Activated gamma-delta T cell treated with Interleukin-2 at 50 U/mL for 16 hours (primary cell): ENCODE data around the gene COPE.

ENCODE experiments used
- DNase-seq: peaks from one replicate; pipeline ENCODE4 v3.0.0-alpha.2; 2020

COPE gene

DNA sequence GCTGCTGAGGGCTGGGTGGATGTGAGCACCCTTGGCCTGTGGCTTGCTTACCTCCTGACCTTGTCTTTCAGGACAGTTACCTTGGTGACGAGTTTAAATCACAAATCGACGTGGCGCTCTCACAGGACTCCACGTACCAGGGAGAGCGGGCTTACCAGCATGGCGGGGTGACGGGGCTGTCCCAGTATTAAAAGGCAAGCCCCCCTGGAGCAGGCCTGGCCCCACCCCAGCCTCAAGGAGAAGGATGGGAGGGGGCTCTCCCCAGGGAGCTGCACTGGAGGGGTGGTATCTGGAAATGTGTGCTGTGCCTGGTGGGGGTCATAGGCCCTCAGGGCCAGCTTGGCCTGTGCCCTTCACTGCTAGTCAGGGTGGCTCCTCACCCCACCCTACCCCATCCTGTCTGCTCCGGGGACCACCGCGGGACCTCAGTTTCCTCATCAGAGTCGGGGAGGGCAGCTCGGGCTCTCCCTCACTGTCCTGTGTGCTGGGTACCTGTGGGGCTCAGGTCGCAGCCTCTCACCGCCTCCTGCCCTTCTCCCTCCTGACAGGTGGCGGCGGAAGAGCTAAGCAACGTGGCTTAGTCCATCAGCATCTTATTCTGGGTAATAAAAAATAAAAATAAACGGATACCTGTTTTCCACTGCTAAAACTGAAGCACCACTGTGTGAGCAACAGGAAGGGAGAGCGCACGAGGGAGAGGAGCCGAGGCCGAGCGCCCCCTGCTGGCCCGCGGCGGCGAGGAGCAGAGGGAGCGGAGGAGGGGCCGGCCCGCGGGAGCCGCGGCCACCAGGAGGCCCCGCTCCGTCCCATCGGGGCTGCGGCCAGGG is 53.0 kb downstream of the COPE start:
- peak; percentile 46 for DNase-seq

DNA sequence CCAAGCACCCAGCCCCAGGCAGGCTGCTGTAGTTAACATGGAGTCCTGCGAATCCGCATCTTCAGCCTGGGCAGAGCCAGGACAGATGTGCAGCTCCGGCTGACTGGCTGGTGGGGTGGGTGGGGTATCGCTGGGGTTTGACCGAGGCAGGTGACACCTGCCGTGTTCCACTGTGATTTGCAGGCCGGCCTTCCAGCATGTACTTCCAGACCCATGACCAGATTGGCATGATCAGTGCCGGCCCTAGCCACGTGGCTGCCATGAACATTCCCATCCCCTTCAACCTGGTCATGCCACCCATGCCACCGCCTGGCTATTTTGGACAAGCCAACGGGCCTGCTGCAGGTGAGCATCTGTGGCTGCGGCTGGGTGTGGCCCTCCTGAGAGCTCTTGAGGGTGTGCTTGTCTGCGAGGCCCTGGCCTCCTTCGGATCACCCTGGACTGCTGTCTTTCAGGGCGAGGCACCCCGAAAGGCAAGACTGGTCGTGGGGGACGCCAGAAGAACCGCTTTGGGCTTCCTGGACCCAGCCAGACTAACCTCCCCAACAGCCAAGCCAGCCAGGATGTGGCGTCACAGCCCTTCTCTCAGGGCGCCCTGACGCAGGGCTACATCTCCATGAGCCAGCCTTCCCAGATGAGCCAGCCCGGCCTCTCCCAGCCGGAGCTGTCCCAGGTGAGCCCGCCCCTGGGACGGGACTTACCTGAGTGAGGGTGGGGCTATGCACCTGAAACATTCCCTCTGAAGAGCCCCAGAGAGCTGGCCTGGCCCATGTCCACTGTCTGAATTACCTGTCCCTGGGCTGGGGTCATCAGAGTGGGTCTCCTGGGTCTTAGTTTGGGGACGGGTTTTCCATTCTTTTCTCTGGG is 53.8 kb downstream of the COPE start:
- DNase-seq, result no peak

DNA sequence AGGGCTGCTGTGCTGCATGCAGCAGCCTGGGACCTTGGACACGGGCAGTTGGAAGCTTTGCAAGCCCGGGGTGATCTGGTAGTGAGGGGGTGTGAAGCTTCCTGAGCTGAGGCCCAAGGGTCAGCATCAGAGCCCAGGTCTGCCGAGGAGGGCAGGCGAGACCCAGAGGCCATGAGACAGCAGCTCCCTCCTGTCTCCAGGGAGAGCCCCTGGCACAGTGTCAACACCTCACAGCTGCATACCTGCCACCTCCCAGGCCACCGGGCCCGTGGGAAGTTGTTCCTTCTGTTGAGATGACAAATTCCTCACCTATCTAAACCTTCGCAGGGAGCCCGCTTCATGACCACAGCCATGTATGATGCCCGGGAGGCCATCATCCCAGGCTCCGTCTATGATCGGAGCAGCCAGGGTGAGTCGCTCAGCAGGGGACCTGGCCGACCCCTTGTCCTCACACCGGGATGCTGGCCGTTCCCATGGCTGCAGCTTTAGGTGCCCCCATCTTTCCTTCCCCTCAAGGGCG is 55.3 kb downstream of the COPE start:
- no peak for DNase-seq

DNA sequence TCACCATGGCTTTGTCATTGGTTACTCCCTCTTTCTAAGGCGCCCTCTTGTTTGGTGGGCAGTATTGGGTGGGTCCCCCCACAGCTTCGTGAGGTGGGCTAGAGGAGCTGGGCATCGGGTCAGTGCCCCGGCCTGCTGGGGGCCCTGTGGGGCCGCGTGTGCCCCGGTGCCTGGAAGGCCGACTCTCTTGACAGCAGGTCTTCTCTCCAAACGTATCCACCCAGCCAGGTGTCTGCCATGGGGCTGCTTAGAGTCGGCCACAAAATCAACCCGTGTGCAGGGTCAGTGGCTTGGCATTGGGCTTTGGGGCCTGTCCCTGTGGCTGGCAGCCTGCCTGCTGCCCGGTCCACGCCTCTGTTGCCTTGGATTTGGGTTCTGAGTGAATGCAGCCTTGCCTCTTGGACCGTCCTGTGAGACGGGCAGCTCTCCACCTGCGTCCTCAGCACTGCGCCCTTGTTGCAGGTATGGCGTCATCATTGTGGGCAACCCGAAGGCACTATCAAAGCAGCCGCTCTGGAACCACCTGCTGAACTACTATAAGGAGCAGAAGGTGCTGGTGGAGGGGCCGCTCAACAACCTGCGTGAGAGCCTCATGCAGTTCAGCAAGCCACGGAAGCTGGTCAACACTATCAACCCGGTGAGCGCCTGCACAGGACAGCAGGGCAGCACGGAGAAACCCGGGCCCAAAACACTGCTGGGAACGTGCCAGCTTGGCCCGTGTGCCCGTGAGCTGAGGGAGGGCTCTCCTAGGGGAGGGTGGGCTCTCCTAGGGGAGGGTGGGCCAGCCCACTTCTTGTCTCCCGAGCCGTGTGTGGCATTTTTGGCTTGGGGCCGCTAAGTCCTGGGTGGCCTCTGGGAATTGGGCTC is 56.0 kb downstream of the COPE start:
- DNase-seq, result no peak

DNA sequence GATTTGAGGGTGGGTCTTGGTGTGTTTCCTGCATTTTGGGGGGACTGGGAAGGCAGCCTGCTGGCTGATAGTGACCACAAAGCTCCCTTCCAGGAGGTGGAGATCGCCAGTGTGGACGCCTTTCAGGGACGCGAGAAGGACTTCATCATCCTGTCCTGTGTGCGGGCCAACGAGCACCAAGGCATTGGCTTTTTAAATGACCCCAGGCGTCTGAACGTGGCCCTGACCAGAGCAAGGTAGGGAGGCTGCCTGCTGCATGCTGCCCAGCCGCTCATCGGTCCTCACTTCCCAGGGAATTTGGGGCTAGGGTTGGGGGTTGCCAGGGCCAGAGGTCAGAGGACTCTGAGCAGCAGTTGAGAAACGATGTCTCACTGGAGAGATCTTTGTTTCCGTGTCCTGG is 57.3 kb downstream of the COPE start:
- DNase-seq, result no peak

DNA sequence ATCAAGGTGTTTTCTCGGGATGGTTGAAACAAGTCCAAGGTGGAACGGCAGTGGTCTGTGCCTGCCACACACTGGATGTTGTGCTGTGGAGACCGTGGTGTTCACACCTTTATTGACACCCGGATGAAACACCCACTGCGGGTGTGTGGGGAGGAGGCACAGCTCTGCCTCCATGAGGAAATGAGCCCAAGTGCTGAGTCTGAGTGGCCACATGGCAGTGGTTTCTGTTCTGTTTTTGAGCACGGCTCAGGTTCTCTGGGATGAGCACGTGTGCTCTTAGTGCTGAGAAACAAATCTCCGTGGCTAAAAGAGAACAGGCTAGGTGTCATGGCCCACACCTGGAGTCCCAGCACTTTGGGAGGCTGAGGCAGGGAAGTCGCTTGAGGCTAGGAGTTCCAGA is 58.0 kb downstream of the COPE start:
- no peak for DNase-seq

DNA sequence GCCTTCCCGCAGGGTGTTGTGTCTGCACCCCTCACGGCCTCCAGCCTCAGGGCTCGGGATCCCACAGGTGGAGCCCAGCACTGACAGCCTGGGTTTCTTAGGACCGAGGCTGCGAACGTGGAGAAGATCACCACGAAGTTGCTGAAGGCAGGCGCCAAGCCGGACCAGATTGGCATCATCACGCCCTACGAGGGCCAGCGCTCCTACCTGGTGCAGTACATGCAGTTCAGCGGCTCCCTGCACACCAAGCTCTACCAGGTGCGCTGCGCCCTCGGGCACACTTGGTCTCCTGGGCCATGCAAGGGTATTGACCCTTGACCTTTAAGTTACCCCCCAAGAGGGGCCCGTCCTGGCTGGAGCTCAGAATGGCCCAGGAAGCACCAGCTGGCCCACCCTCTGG is 58.5 kb downstream of the COPE start:
- no peak for DNase-seq

DNA sequence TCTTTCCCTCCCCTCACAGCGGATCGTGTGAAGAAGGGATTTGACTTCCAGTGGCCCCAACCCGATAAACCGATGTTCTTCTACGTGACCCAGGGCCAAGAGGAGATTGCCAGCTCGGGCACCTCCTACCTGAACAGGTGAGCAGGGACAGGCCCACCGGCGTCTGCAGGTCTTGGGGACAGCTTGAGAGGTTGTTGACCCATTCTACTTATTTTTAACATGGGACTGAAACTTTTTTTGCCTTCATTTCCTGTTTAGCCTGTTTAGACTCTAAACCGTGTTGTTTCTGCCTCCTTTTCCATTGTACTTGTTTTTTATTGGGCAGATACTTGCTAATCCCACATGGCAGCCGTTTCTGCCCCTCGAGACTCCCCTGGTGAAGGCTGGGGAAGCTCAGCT is 58.9 kb downstream of the COPE start:
- DNase-seq, result no peak

DNA sequence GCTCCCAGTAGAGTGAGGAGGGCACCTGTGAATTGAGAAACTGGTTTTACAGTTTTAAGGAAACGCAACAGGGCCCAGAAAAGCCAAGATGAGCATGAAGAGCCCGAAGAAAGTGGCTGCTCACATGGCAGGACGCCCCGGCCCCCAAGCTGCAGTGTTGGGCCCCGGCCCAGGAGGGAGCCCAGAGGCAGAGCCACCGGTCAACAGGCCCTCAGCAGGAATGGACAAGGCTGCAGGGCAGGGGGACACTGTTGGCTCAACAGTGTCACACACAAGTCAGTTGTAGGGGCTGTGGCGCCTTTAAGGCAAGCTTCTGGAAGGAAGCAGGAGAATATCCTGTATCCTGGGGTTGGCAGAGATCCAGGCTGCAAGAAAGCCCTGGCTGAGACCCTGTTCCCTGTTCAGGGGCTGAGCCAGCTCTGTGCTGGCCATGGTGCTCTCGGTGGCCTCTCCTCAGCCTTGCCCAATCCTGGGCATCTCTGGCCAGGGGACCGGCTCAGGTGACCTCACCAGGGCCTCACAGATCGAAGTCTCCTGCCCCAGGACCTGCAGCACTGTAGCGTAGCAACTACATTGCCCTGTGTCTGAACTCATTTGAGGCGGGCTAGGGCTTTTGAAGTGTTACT is 59.4 kb downstream of the COPE start:
- no peak for DNase-seq

DNA sequence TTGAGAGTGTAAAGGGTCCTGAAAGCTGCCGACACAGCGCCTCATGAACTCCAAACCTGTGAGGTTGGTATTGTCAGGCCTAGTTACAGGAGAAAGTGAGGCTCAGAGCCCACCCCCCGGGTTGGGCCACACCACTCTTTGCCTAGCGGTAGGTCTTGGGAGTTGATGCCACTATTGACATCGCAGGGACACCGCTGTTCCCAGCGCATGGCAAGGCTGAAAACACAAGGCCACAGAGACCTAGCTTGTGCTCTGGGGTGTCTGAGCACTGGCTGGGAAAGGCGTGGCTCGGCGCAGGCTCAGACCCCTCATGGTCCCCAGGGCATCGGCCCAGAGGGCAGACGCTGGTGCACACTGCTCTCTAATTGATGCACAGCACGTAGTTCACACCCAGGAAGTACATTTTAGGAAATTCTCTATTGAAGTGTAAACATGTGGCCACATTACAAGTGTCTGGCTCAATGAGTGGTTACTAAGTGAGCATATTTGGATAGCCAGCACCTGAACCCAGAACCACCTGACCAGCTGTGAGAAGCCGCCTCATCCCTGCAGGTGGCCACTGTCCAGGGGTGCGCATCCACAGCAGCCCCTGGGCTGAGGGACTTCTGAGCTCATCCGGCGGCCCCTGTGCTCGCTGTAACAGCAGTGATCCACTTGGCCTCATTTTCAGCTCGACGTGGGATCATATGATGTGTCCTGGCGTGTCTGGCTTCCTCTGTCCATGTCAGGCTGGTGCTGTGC is 60.1 kb downstream of the COPE start:
- no peak for DNase-seq

DNA sequence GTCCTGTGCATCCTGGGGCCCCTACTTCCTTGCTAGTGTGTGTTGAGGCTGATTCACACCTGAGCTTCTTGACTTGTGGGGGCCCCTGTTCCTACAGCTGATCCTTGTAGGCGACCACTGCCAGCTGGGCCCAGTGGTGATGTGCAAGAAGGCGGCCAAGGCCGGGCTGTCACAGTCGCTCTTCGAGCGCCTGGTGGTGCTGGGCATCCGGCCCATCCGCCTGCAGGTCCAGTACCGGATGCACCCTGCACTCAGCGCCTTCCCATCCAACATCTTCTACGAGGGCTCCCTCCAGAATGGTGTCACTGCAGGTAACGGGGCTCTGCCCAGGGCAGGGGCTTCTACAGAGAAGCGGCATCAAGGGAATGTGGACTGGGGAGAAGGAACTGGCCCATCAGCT is 62.0 kb downstream of the COPE start:
- no peak for DNase-seq

DNA sequence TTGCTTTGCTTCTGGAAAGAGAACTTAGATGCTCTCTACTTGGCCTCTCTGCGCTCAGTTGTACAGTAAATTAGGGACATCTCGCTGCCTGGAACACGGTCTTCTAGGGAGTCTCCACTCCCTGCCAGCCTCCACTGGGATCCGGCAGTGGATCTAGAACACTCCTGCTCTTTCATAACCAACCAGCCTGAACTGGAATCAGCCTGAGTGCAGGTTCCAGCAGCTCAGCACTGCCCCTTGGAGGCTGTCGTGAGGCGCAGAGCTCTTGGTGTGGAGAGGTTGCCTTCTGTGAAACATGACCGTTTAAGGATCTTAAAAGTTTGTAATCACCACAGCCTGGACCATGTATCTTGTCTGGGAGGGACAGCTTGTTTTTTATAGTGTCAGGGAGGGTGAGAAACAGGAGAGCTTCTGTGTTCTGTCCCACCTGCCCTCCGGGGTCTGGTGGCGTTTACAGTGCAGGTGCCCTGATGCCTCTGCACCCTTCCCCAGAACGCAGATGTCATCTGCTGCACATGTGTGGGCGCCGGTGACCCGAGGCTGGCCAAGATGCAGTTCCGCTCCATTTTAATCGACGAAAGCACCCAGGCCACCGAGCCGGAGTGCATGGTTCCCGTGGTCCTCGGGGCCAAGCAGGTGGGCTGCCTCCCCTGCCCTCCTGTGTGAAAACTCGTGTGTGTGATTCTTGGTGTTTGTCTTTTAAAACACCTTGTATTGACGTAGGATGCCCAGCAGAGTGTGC is 62.6 kb downstream of the COPE start:
- DNase-seq, result no peak

DNA sequence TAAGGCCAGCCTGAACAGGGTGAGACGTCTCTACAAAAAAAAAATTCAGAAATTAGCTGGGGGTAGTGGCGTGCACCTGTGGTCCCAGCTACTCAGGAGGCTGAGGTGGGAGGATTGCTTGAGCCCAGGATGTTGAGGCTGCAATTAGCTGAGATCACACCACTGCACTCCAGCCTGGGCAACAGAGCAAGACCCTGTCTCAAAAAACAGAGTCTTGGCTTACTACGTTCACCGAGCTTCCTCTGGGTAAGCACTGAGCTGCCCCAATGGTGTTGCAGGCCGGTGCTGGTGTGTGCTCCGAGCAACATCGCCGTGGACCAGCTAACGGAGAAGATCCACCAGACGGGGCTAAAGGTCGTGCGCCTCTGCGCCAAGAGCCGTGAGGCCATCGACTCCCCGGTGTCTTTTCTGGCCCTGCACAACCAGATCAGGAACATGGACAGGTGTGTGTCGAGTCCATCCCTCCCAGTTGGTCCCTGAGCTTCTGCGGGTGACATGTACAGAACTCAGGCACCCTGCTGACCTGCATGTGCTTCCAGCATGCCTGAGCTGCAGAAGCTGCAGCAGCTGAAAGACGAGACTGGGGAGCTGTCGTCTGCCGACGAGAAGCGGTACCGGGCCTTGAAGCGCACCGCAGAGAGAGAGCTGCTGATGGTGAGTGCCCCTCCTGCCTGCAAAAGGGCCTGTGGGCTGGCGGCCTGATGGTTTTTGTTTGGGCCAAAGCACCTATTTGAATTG is 63.4 kb downstream of the COPE start:
- no peak for DNase-seq

DNA sequence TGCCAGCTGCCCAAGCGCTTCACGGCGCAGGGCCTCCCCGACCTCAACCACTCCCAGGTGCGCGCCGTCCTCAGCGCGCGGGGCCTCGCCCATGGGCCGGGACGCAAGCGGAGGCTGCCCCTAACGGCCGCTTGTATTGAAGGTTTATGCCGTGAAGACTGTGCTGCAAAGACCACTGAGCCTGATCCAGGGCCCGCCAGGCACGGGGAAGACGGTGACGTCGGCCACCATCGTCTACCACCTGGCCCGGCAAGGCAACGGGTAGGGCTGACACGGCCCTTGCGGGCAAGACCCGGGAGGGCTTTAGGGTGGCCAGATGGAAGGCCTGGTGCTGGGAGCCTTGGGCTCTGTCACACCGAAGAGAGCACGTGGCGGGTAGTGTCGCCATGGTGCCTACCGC is 64.2 kb downstream of the COPE start:
- no peak for DNase-seq

DNA sequence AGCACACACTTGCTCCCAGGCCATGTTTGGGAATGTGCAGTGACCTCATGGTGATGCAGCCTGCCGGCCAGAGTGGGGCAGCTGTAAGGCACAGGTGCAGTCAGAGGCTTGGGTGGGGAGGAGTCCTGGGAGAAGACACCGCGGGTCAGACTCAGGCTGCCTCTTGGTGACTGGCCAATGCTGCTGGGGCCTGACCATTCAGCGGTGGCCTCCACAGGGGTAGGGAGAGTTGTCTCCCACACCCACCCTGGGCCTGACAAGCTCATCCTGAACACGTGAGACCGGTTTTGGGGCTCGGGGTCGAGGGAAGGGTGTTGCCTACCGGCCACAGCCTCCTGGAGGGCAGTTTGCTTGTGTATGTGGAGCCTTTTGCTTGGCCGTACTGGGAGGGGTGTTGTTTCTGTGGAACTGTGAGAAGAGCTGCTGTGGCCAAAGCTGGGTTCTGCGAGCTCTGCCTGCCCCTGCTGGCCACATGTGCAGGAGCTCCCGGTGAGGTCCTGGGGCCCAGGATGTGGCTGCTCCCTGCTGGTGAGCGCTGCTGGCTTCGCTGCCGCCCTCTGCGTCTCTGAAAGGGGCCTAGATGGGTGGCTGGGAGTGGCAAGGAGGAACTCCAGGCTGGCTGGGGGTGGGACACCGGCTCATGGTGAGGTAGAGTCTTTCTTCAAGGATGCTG is 65.3 kb downstream of the COPE start:
- DNase-seq, result no peak

DNA sequence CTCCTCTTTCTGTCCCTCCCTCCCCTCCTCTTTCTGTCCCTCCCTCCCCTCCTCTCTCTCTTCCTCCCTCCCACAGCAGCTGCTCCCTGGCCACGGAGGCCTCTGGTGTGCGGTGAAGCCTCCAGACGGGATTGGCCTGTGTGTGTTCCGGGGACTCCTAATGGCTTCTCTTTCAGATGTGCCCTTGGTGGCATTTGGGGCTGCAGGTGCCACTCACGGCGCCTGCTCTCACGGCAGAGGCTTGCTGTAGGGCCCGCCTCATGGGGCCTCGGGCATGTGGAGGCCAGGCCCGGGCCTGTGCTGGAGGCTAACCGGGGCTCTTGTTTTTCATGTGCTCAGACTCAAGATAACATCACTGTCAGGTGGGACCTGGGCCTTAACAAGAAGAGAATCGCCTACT is 66.5 kb downstream of the COPE start:
- no peak for DNase-seq

DNA sequence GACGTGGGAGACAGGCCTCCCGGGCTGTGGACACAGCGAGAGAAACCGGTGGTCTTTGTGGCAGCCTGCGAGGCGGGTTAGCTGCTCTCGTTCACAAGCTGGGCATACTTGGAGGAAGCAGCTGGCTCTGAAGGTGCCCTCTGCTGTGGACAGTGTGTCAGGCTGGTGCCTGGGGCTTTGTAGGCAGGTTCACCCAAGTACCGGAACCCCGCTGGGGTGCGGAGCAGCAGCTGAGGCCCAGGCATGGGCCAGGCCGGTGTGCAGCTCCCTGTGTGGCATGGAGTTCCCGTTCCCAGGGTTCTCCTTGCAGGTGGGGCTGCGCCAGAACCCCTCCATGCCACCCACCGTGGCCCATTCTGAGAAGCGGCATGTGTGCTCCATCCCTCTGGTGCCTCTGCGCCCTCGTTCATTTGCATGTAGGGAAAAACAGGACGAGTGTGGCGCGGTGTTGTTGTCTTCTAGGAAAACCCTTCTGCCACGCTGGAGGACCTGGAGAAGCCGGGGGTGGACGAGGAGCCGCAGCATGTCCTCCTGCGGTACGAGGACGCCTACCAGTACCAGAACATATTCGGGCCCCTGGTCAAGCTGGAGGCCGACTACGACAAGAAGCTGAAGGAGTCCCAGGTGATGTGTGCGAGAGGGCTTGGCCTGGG is 67.4 kb downstream of the COPE start:
- DNase-seq, result no peak

DNA sequence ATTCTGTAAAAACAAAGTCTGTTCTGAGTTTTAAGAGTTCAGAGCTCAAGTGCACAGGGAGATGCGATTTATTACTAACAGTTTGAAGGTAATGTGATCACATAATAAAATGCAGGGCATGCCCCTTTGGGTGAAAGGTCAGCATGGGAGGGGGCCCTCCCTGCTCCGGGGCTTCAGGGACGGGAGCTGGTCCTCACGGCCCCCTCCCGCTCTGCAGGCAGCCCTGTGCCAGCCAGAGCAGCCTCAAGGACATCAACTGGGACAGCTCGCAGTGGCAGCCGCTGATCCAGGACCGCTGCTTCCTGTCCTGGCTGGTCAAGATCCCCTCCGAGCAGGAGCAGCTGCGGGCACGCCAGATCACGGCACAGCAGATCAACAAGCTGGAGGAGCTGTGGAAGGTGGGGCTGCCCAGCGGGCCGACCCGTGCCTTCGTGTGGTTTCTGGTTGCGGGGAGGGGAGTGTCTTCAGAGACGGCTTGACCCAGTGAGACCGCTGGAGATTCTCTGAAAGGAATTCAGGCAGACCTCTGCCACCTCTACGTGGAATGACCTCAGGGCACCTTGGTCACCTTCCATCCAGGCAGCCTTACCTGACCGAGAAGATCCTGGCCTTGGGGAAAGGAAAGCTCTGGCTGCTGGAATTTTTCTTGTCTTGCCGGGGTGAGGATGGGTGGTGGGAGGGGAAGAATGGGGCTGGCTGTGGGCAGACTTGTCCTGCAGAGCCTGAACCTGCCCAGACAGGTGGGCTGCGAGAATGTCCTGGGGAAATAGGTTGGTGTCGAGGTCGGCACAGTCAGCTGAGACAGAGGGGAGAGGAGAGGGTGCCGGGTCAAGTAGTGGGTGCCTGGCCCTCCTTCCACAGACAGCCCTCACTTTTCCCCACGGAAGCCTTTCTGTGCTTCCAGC is 68.5 kb downstream of the COPE start:
- DNase-seq, result no peak
